ENCODE results near the gene RPRD1A.

The RPRD1A gene

DNA sequence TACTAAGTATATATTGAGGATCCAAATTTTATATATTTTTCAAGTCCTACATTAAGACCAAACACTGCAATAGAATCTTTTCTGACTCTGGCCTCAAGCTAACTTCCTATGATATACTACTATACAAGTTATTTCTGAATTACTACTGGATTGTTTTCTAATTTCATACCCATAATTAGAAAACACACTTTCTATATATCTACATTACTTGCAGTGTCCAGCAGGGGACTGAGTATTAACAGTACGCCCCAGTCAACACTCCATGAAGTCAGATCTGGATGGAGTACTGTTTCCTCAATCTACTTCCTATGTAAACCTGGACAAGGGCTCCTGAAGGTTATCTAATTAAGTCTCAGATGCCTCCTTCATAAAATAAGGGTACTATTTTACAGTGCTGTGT lies 68.4 kb downstream of the RPRD1A start:
- no peak for TF ChIP-seq MAX (IDR thresholded peaks at IDR 0.05; ENCODE audit: low read depth, low read length)
- TF ChIP-seq, protein P1, sequence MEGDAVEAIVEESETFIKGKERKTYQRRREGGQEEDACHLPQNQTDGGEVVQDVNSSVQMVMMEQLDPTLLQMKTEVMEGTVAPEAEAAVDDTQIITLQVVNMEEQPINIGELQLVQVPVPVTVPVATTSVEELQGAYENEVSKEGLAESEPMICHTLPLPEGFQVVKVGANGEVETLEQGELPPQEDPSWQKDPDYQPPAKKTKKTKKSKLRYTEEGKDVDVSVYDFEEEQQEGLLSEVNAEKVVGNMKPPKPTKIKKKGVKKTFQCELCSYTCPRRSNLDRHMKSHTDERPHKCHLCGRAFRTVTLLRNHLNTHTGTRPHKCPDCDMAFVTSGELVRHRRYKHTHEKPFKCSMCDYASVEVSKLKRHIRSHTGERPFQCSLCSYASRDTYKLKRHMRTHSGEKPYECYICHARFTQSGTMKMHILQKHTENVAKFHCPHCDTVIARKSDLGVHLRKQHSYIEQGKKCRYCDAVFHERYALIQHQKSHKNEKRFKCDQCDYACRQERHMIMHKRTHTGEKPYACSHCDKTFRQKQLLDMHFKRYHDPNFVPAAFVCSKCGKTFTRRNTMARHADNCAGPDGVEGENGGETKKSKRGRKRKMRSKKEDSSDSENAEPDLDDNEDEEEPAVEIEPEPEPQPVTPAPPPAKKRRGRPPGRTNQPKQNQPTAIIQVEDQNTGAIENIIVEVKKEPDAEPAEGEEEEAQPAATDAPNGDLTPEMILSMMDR (IDR thresholded peaks at IDR 0.05; ENCODE audit: low read depth, low read length) = peak; percentile 14
- no peak overlapping the region for H3K4me3 ChIP-seq (ENCODE audit: low read depth, low read length)
- DNase-seq (ENCODE audit: low read depth) = peak; percentile 20

DNA sequence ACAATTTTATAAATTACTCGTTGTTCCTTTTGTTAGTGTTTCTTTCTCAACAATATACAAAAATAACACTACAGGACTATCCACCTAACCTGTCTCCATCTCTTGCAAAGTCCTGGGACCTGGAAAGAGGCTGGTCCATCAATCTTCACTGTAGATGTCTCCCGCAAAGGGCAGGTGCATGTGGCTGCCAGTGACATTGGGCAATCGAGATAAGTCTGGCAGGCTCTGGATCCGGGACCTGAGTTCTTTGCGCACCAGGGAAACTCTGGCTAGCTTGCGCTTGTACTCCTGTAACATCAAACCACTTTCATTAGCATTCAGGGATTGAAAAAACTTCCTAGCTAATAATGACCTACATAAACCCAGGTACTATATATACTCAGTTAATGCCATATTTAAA lies 74.3 kb downstream of the RPRD1A start:
- H3K4me3 ChIP-seq (ENCODE audit: low read depth, low read length) = no peak overlapping the region
- TF ChIP-seq MAX (IDR thresholded peaks at IDR 0.05; ENCODE audit: low read depth, low read length) = no peak
- no peak for TF ChIP-seq MYC (IDR thresholded peaks at IDR 0.05; ENCODE audit: low read depth, low read length)
- no peak for TF ChIP-seq POLR2A (IDR thresholded peaks at IDR 0.05; ENCODE audit: extremely low read depth, insufficient read length)
- TF ChIP-seq, protein P1 (IDR thresholded peaks at IDR 0.05; ENCODE audit: low read depth, low read length) = no peak
- DNase-seq (ENCODE audit: low read depth) = no peak

- DNase-seq (ENCODE audit: low read depth) = no peak
- no peak overlapping the region for H3K4me3 ChIP-seq (ENCODE audit: low read depth, low read length)
- TF ChIP-seq, protein P1 (IDR thresholded peaks at IDR 0.05; ENCODE audit: low read depth, low read length) = no peak
- TF ChIP-seq POLR2A (IDR thresholded peaks at IDR 0.05; ENCODE audit: extremely low read depth, insufficient read length) (no peak), MAX (IDR thresholded peaks at IDR 0.05; ENCODE audit: low read depth, low read length) (no peak), MYC (IDR thresholded peaks at IDR 0.05; ENCODE audit: low read depth, low read length) (no peak)
Observed at GRCh38 chr18:35991696-35992095, 75.7 kb downstream of the RPRD1A start.

DNA sequence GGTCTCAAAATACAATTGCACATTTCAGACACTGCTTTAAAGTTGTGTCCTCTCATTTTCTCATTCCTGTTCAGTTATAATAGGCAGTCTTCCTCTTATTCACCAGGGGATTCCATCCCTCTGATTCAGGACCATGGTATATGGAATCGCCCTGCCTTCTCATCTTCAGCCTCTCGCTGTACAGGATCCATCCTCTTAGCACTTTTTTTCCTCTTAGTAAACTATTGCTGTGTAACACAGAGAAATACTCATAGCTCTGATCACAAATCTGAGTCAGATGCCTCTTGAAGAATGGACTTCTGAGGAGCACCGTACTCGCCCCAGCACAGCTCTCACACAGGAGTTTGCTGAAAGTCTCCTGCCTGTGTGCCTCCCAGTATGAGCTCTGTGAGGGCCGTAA lies 83.5 kb downstream of the RPRD1A start:
- TF ChIP-seq MYC (IDR thresholded peaks at IDR 0.05; ENCODE audit: low read depth, low read length) (no peak), POLR2A (IDR thresholded peaks at IDR 0.05; ENCODE audit: extremely low read depth, insufficient read length) (no peak), MAX (IDR thresholded peaks at IDR 0.05; ENCODE audit: low read depth, low read length) (no peak)
- TF ChIP-seq, protein P1 (IDR thresholded peaks at IDR 0.05; ENCODE audit: low read depth, low read length) = no peak
- no peak for DNase-seq (ENCODE audit: low read depth)
- H3K4me3 ChIP-seq (ENCODE audit: low read depth, low read length) = no peak overlapping the region

DNA sequence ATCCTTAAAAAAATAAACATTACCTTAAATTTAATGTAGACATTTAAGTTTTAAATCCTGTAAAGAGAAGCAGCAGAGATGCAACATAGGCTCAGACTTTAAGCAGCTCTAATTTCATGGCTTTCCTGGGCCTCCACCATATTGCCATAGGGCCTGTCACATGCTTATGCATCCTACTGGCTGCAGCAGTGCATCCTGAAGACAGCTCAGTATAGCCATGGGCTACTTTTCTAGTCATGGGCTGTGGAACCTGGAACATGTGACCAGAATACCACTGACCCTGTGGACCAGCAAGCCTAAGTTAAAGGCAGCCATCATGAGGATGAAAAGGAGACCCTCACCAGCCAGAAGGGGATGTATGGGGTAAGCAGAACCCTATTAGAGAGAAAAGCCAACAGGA lies 84.2 kb downstream of the RPRD1A start:
- H3K4me3 ChIP-seq (ENCODE audit: low read depth, low read length) = no peak overlapping the region
- no peak for DNase-seq (ENCODE audit: low read depth)
- TF ChIP-seq POLR2A (IDR thresholded peaks at IDR 0.05; ENCODE audit: extremely low read depth, insufficient read length) (no peak), MYC (IDR thresholded peaks at IDR 0.05; ENCODE audit: low read depth, low read length) (no peak), MAX (IDR thresholded peaks at IDR 0.05; ENCODE audit: low read depth, low read length) (no peak)
- TF ChIP-seq, protein P1 (IDR thresholded peaks at IDR 0.05; ENCODE audit: low read depth, low read length) = no peak

All from NB4 (cell line).